Measurements from ENCODE around the gene TRIM29. TPM values are rescaled to one million over a fixed set of nuclear protein-coding genes. Genes with fewer than 3 reads are reported as not detected.

TRIM29 gene
- total RNA-seq, 2 experiments from 2014 or later, result not detected

DNA sequence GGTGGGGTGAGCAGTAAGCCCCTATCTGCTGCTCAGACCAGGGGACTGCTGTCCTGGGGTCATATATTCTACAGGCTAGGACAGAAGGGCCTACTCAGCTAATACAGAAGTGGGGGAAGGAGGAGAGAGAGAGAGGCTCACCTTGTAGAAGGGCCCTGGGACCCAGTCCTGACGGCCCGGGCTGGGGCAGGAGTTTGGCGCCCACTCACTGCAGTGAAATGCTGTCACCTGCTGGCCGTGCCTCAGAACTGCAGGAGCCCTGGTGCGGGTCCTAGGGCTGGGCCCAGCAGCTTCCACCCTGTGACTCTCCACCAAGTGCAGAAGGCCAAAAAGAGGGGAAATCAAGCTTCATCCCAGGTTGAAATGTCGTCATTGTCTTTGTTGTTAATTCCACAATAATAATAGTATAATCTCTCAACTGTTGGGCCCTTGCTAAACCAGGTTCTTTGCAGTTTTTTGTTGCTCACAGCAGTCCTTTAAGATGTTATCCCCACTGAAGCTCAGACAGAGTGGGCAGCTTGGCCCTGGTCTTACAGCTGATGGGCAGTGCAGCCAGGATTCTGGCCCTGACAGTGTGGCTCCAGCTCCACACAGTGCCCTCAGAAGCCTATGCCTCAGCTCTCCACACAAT lies 29.6 kb downstream of the TRIM29 start:
- Mint-ChIP-seq H3K27ac (no peak overlapping the region), H3K9me3 (no peaks in the 10 kb centered on the region), H3K27me3 (peaks cover 8% of the 10 kb centered on the region), H3K36me3 (no peaks in the 10 kb centered on the region), H3K4me1 (ENCODE audit: low read depth) (no peaks in the 10 kb centered on the region), H3K4me3 (no peak overlapping the region)
- intact Hi-C loops (cut with micrococcal nuclease), result loop anchor here (1.0 to 10.0 kb wide), 3 partner anchors 379 to 623 kb away; partner anchors contain the start of gene NECTIN1
- DNase-seq, result peak; percentile 72
- ChIA-PET POLR2A (no interaction called here), CTCF (interaction anchor here (0.6 to 2.2 kb wide), 21 partner anchors 12 to 628 kb away, joined by 3 to 10 read pairs (median 4); partner anchors contain the start of gene NECTIN1)

DNA sequence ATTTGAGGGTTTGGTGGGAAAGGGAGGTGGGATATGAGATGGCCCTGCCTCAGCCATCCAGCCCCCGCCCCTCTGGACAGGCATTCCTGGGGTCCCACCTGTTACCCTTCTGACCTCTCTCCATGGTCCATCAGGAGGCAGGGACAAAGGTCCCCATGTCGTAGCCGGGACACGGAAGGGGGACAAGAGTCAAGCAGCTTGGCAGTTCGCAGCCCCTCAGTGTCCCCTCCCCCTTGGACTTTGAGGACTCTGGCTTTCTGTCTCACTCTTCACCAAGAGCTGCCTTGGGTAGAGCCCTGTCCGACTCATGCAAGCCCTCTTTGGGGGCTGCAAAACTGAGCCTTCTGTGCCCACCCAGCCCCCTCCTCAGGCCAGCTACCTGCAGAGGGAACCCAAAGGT lies 30.2 kb downstream of the TRIM29 start:
- CTCF ChIA-PET, result interaction anchor here (1.2 to 2.2 kb wide), 9 partner anchors 12 to 626 kb away, joined by 3 to 10 read pairs (median 5); partner anchors contain the start of gene NECTIN1
- Mint-ChIP-seq H3K27ac (no peak overlapping the region), H3K9me3 (no peaks in the 10 kb centered on the region), H3K27me3 (peaks cover 6% of the 10 kb centered on the region), H3K4me1 (ENCODE audit: low read depth) (no peaks in the 10 kb centered on the region), H3K4me3 (no peak overlapping the region), H3K36me3 (no peaks in the 10 kb centered on the region)
- POLR2A ChIA-PET, result no interaction called here
- no peak for DNase-seq
- intact Hi-C loops (cut with micrococcal nuclease), result loop anchor here (1.0 to 10.0 kb wide), 3 partner anchors 378 to 623 kb away; partner anchors contain the start of gene NECTIN1

DNA sequence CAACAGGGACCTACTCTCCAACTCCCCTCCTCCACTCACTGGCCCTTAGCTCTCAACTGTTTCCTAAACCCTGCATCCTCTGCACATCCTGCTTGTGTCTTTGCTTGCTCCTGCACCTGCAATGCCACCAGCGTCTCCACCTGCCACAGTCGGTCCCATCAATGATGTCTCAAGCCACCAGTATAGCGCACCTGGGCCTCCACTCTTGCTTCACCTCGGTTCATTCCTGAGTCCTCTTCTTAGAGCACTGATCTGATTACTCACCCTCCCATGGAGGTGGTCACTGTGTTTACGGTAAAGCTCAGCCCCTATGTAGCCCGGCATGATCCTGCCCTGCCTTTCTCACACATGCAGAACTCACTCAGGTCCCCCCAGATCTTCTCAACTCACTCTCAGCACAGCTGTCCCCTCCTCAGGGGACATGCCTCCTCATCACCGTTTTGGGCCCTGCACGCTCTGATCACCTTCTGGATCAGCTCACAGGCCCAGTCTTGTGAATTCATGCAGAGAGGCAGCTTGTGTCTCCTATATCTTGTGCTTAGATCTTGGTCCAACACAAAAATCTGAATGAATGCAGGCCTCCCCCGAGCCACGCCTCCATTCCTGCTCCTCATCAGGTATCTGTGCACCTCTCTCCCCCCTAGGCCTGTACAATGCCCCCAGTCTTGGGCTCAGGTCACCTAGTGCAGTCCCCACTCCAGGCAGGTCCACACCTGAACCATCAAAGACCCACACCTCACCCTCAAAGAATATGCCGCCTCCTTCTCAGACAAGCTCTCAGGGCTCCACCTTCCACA lies 31.4 kb downstream of the TRIM29 start:
- H3K9me3 Mint-ChIP-seq, result no peaks in the 10 kb centered on the region
- H3K4me3 Mint-ChIP-seq, result no peak overlapping the region
- ChIA-PET CTCF (no interaction called here), POLR2A (no interaction called here)
- H3K4me1 Mint-ChIP-seq (ENCODE audit: low read depth), result no peaks in the 10 kb centered on the region
- no peak overlapping the region for H3K27ac Mint-ChIP-seq
- H3K27me3 Mint-ChIP-seq, result peaks cover 5% of the 10 kb centered on the region
- DNase-seq, result no peak
- intact Hi-C loops (cut with micrococcal nuclease), result loop anchor here (10.0 kb wide), 1 partner anchor 622 kb away; no protein-coding TSS in a partner anchor
- H3K36me3 Mint-ChIP-seq, result no peaks in the 10 kb centered on the region

DNA sequence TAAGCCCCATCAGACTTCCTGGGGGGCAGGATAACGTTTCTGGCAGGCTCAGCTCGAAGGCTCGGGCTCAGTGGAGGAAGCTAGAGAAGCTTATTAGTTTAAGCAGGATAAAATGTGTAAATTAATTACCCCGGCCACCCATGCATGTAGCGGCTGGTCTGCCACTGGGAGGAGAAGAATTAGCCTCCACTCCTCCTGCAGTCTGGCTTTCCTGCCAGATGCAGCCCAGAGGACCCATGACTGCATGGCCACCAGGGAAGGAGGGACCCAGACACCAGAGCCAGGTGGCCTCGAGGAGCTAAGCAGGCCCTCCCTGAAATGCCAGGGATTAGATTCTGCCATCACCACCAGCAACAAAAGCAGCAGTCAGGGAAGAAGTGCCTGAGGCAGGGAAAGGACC lies 32.3 kb downstream of the TRIM29 start:
- Mint-ChIP-seq H3K27ac (no peak overlapping the region), H3K4me3 (no peak overlapping the region), H3K4me1 (ENCODE audit: low read depth) (no peaks in the 10 kb centered on the region), H3K27me3 (peaks cover 5% of the 10 kb centered on the region), H3K36me3 (no peaks in the 10 kb centered on the region), H3K9me3 (no peaks in the 10 kb centered on the region)
- POLR2A ChIA-PET, result no interaction called here
- CTCF ChIA-PET, result no interaction called here
- no peak for DNase-seq
- intact Hi-C loops (cut with micrococcal nuclease), result loop anchor here (10.0 kb wide), 1 partner anchor 621 kb away; no protein-coding TSS in a partner anchor

DNA sequence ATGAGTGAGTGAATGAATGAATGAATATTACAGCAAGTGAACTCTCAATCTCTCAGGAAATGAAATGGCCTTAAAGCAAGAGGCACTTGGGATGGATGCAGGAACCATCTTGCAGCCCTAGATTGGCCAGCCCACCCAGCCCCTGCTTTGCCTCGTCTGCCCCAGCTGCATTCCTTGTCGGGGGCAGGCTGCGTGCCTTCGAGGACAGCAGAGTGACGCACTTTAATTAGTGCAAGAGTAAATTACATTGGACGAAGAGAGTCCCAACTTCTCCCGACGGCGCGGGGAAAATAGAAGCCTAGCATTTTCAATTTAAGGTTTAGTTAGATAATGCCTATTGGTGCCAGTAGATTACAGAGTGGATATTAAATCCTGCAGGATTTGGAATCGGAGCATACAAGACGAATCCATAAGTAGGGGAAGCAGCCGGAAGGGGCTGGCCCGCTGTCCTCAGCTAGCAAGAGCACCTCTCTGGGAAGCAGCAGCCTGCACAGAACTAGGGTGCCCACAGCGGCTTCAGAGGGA lies 33.8 kb downstream of the TRIM29 start:
- no peak for DNase-seq
- ChIA-PET CTCF (interaction anchor here (0.8 kb wide), 1 partner anchor 24 kb away, joined by 3 read pairs; no protein-coding TSS in a partner anchor), POLR2A (no interaction called here)
- Mint-ChIP-seq H3K27ac (no peak overlapping the region), H3K9me3 (no peaks in the 10 kb centered on the region), H3K36me3 (no peaks in the 10 kb centered on the region), H3K4me3 (no peak overlapping the region), H3K27me3 (peaks cover 9% of the 10 kb centered on the region), H3K4me1 (ENCODE audit: low read depth) (no peaks in the 10 kb centered on the region)
- intact Hi-C loops (cut with micrococcal nuclease), result loop anchor here (10.0 kb wide), 1 partner anchor 619 kb away; no protein-coding TSS in a partner anchor

DNA sequence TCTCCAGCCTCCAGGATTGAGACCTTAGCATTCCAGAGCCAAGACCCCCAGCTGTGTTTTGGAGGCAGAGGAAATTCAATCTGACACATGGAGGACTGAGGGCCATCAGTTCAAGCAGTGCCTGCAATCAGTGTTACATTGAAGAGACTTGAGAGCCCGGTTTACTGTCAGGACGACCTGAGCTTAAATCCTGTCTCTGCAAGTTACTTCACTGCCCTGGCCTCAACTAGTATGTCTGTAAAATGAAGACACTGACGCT lies 35.1 kb downstream of the TRIM29 start:
- ChIA-PET POLR2A (no interaction called here), CTCF (no interaction called here)
- peaks cover 9% of the 10 kb centered on the region for H3K27me3 Mint-ChIP-seq
- no peak overlapping the region for H3K27ac Mint-ChIP-seq
- no peaks in the 10 kb centered on the region for H3K4me1 Mint-ChIP-seq (ENCODE audit: low read depth)
- intact Hi-C loops (cut with micrococcal nuclease), result loop anchor here (10.0 kb wide), 1 partner anchor 618 kb away; no protein-coding TSS in a partner anchor
- DNase-seq, result no peak
- H3K9me3 Mint-ChIP-seq, result no peaks in the 10 kb centered on the region
- no peaks in the 10 kb centered on the region for H3K36me3 Mint-ChIP-seq
- H3K4me3 Mint-ChIP-seq, result no peak overlapping the region

DNA sequence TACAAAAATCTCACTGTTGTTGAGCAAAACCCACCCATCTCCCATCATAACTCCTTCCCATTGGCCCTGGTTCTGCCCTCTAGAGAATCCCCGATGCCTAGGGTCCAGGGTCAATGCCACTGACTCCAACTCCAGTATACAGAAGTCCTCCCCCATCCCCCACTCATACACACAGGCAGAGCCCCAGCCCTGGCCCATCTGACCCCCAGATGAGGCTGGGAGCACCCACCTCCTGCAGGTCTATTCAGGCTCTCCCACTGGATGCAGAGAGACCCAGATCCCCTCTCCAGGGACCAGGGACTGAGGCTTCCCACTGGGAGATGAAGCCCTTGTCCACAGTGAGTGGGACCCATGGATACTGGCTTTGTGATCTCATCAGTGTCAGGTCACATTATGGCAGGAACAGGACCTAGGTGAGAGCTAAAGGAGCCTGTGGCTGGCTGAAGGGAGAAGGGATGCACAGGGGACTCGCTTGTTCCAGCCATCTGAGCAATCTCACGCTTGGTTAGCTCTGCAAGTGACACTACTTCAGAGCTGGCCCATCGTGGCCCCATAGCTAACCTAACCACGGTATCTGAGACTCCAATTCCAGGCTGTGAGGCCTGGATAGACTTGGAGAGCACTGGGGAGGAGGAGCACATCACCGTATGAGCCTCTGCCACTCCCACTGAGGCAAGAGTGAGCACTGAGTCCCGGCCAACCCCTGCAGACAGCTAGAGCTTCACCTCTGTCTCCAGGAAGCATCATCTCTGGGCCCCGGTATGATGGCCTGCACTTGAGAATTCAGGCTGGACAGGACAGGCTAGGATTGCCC lies 35.7 kb downstream of the TRIM29 start:
- DNase-seq, result no peak
- ChIA-PET CTCF (no interaction called here), POLR2A (no interaction called here)
- H3K27ac Mint-ChIP-seq, result no peak overlapping the region
- H3K36me3 Mint-ChIP-seq, result no peaks in the 10 kb centered on the region
- H3K27me3 Mint-ChIP-seq, result peaks cover 9% of the 10 kb centered on the region
- intact Hi-C loops (cut with micrococcal nuclease), result loop anchor here (10.0 kb wide), 1 partner anchor 617 kb away; no protein-coding TSS in a partner anchor
- H3K4me1 Mint-ChIP-seq (ENCODE audit: low read depth), result no peaks in the 10 kb centered on the region
- no peak overlapping the region for H3K4me3 Mint-ChIP-seq
- H3K9me3 Mint-ChIP-seq, result no peaks in the 10 kb centered on the region

DNA sequence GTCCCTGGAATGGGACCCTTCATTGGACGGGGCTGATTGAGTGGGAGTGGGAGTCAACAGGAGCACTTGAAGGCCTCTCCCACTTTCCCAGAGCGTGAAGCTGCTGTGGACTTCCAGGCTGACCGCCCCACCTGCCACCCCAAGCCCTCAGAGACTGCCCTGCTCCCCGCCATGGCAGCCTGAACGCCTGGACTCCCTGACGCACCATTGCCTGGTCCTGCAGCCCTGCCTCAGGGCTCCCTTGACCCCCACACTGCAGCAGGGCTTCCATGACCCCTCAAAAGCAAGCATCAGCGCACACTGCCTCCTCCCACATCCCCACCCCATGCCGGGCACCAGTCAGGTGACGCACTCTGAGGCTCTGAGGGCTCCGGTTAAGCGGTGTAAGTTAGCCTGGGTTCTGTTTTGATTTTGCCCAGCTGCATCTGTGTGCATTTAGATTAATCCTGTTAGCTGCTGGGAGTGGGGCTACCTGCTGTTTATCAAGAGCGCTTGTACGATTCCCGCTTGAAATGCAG lies 39.4 kb downstream of the TRIM29 start:
- no peak for DNase-seq
- H3K4me1 Mint-ChIP-seq (ENCODE audit: low read depth), result no peaks in the 10 kb centered on the region
- intact Hi-C loops (cut with micrococcal nuclease), result no loop called here
- POLR2A ChIA-PET, result no interaction called here
- peaks cover 6% of the 10 kb centered on the region for H3K27me3 Mint-ChIP-seq
- H3K9me3 Mint-ChIP-seq, result no peaks in the 10 kb centered on the region
- H3K4me3 Mint-ChIP-seq, result no peak overlapping the region
- no peaks in the 10 kb centered on the region for H3K36me3 Mint-ChIP-seq
- CTCF ChIA-PET, result no interaction called here
- H3K27ac Mint-ChIP-seq, result no peak overlapping the region

DNA sequence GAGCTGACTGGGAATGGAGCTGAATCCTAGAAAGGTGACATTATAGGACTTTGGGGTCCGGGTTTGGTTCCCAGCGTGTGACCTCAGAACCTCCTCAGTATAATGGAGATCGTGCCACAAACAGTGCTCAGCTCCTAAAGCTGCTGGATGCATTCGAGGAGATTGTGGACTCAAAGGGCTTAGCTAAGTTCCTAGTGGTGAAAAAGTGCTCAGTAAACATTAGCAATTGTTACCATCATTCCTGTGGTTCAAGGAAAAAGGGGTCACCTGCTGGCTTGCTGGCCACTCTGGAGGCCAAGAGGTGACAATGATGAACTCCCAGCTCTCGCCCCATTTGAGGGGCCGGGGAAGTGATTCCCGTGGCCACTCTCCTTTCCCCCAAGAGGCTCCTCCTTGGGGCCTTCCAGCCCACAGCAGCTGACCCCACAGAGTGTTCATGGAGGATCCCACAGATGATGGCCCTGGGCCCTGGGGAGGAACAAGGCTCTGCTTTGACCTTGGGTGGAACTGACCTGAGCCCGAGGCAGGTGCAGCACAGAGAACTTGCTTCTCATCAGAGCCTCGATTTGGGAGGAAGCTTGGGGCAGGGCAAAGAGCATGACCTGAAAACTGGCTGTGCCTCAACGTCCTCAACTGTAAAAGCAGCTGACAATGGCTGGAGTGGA lies 40.1 kb downstream of the TRIM29 start:
- ChIA-PET CTCF (no interaction called here), POLR2A (no interaction called here)
- H3K27ac Mint-ChIP-seq, result no peak overlapping the region
- no peaks in the 10 kb centered on the region for H3K36me3 Mint-ChIP-seq
- no peaks in the 10 kb centered on the region for H3K9me3 Mint-ChIP-seq
- no peak overlapping the region for H3K4me3 Mint-ChIP-seq
- no peaks in the 10 kb centered on the region for H3K4me1 Mint-ChIP-seq (ENCODE audit: low read depth)
- no peak for DNase-seq
- intact Hi-C loops (cut with micrococcal nuclease), result no loop called here
- H3K27me3 Mint-ChIP-seq, result peaks cover 5% of the 10 kb centered on the region

DNA sequence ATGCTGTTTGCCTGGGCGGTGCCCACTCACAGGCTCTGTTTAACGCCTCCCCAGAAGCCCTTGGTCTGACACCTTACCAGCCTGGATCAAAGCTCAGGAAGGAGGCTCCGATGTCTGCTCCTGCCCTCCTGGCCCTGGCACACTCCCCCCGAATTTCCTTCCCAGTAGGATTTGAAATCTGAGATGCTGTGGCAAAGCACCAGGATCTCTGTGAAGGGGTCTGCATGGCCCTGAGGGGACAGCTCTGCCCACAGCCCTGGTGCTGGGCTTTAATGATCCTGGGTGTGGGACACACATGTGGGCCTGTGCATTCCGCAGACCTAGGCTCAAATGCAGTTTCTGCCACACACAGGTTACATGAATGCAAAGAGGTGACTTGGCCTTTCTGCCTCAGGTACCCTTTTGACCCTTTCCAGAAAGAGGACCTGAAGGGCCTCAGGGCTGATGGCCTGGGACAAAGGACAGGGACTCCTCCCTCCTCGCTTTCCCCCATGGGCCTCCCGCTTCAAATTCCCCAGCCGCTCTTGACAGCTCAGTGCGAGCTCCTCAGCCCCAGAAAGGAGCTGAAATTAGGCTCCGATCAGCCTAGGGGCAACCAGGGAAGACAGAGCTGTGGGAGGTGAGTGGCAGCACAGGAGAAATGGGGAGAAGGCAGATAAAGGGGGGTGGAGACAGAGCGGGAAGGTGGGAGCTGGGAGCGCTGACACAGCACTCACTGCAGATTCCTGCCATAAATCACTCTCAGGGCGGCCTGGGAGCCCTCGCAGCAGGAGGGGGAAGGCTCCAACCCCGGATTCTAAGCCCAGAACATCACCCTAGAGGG lies 41.3 kb downstream of the TRIM29 start:
- POLR2A ChIA-PET, result no interaction called here
- DNase-seq, result no peak

DNA sequence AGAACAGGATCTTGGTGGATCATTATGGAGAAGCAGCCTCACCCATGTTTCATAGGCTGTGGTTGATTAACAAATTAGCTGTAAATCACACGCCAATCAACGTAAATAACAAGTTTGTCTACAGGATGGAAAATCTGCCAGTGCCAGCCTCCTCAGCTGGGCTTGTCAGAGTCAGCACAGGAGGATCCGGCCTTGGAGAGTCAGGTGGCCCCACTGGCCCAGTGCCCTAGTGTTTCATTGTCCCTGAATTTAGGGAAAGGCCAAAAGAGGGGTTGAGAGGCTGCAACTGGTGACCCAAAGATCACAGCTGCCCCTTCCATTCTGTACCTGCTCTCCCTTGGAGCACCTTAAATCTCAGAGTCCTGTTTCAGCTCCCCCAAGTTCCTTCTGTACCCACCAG lies 42.4 kb downstream of the TRIM29 start:
- H3K27ac Mint-ChIP-seq, result no peak overlapping the region

More for the DNA sequence above, 41.3 kb downstream of the TRIM29 start:
- no peak overlapping the region for H3K27ac Mint-ChIP-seq
- H3K4me1 Mint-ChIP-seq (ENCODE audit: low read depth), result no peaks in the 10 kb centered on the region
- intact Hi-C loops (cut with micrococcal nuclease), result no loop called here
- peaks cover 5% of the 10 kb centered on the region for H3K27me3 Mint-ChIP-seq
- CTCF ChIA-PET, result no interaction called here
- no peak overlapping the region for H3K4me3 Mint-ChIP-seq
- no peaks in the 10 kb centered on the region for H3K9me3 Mint-ChIP-seq
- H3K36me3 Mint-ChIP-seq, result no peaks in the 10 kb centered on the region

More for the DNA sequence above, 42.4 kb downstream of the TRIM29 start:
- Mint-ChIP-seq H3K9me3 (no peaks in the 10 kb centered on the region), H3K36me3 (no peaks in the 10 kb centered on the region), H3K4me3 (no peak overlapping the region), H3K27me3 (peaks cover 5% of the 10 kb centered on the region), H3K4me1 (ENCODE audit: low read depth) (no peaks in the 10 kb centered on the region)
- CTCF ChIA-PET, result interaction anchor here (1.0 kb wide), 1 partner anchor 13 kb away, joined by 3 read pairs; no protein-coding TSS in a partner anchor
- DNase-seq, result no peak
- POLR2A ChIA-PET, result no interaction called here
- intact Hi-C loops (cut with micrococcal nuclease), result no loop called here
